ENCODE data around the gene ABCB4. TPM values are rescaled to one million over a fixed set of nuclear protein-coding genes. Genes with fewer than 3 reads are reported as not detected.

Gene ABCB4
- total RNA-seq, result 0.49 TPM
- polyA plus RNA-seq (ENCODE audit: insufficient read depth in 1 of 8, insufficient read length in 8 of 8, low replicate concordance in 1 of 8), result 1 to 10 TPM in 1 of 8 donors, under 1 TPM in 7; 0.20 to 1.7 (median 0.36) TPM
- long read RNA-seq, donor 1, result 0 reads
- long read RNA-seq, donor 2, result 0 reads
- long read RNA-seq, donor 3, result 0 reads
- long read RNA-seq, donor 4, result 0 reads
- long read RNA-seq, donor 5, result 0 reads
- long read RNA-seq, donor 6, result 0 reads
- long read RNA-seq, donor 7, result 0 reads
- long read RNA-seq, donor 8, result 0 reads
- long read RNA-seq, donor 9, result 0 reads
- long read RNA-seq, donor 10, result 0 reads
- long read RNA-seq, donor 11, result 0 reads

GRCh38 chr7:87475359-87476178 is at the start of gene ABCB4:
ABCB4 (minus strand) TSS chr7:87475680; CDS start chr7:87475465, 215 bp downstream.
- Histone ChIP-seq H3K9me3 (replicated peaks; ENCODE audit: control insufficient read depth, low read depth, low read length) (no peaks in the 10 kb centered on the region), H3K4me3 (ENCODE audit: low read length) (peak within 1 kb of the TSS; percentile 31), H3K27ac (ENCODE audit: low read length) (no peak within 1 kb of the TSS), H3K27me3 (ENCODE audit: control insufficient read depth, insufficient read depth, low read length) (peaks cover 12% of the 10 kb centered on the region), H3K36me3 (ENCODE audit: control insufficient read depth, insufficient read depth, low read length) (no peaks in the 10 kb centered on the region), H3K4me1 (ENCODE audit: control insufficient read depth, insufficient read depth, low read length) (peaks cover 5% of the 10 kb centered on the region)
- 2% methylated on average over 77 of the region's 80 CpGs for WGBS (ENCODE audit: insufficient coverage)
- peak; percentile 22 for DNase-seq

DNA sequence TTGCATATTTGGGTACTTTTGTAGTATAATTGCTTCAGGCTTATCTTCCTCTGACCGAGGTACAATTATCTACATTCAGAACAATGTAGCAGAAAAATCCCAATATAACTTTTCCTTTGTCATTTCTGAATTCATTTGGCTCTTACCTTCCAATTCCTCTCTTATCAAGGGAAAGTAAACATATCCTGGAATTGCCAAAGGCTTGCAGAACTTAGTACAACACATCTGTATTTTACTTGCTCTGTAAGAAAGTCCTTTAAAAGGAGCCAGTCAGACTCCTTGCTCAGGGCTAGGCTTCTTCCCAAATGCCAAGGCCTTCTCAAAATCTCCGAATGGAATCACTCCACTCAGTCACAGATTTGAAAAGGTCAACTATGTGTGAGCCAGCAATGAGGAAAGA is 43.3 kb upstream of the ABCB4 start:
- no peaks in the 10 kb centered on the region for H3K27me3 ChIP-seq (ENCODE audit: control insufficient read depth, insufficient read depth, low read length)
- no peaks in the 10 kb centered on the region for H3K9me3 ChIP-seq (replicated peaks; ENCODE audit: control insufficient read depth, low read depth, low read length)
- H3K27ac ChIP-seq (ENCODE audit: low read length), result no peak overlapping the region
- no peak for DNase-seq
- H3K4me3 ChIP-seq (ENCODE audit: low read length), result no peak overlapping the region
- WGBS (ENCODE audit: insufficient coverage), result 60% methylated on average over 1 of the region's 2 CpGs
- H3K36me3 ChIP-seq (ENCODE audit: control insufficient read depth, insufficient read depth, low read length), result no peaks in the 10 kb centered on the region
- no peaks in the 10 kb centered on the region for H3K4me1 ChIP-seq (ENCODE audit: control insufficient read depth, insufficient read depth, low read length)

DNA sequence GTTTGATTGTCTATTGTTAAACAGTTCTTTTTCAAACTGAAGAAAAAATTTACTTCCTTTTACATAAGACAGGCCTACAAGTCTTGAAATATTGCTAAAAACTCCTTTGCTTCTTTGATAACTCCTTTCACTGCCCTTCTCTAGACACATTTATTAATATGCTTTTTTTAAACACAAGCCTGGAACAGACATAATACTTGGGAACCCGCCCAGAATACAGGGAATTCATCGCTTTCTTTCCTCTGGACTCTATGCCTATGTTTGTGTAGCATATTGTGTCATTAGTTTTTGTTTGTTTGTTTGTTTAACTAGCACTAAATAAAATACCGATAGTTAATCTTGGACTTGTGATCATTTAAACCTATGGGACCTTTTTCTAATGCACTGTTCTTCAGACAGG is 42.4 kb upstream of the ABCB4 start:
- Histone ChIP-seq H3K9me3 (replicated peaks; ENCODE audit: control insufficient read depth, low read depth, low read length) (no peaks in the 10 kb centered on the region), H3K27ac (ENCODE audit: low read length) (no peak overlapping the region), H3K4me3 (ENCODE audit: low read length) (no peak overlapping the region), H3K4me1 (ENCODE audit: control insufficient read depth, insufficient read depth, low read length) (no peaks in the 10 kb centered on the region), H3K36me3 (ENCODE audit: control insufficient read depth, insufficient read depth, low read length) (no peaks in the 10 kb centered on the region), H3K27me3 (ENCODE audit: control insufficient read depth, insufficient read depth, low read length) (no peaks in the 10 kb centered on the region)
- no CpG with 5 or more reads among the region's 3 CpGs for WGBS (ENCODE audit: insufficient coverage)
- peak; percentile 61 for DNase-seq

DNA sequence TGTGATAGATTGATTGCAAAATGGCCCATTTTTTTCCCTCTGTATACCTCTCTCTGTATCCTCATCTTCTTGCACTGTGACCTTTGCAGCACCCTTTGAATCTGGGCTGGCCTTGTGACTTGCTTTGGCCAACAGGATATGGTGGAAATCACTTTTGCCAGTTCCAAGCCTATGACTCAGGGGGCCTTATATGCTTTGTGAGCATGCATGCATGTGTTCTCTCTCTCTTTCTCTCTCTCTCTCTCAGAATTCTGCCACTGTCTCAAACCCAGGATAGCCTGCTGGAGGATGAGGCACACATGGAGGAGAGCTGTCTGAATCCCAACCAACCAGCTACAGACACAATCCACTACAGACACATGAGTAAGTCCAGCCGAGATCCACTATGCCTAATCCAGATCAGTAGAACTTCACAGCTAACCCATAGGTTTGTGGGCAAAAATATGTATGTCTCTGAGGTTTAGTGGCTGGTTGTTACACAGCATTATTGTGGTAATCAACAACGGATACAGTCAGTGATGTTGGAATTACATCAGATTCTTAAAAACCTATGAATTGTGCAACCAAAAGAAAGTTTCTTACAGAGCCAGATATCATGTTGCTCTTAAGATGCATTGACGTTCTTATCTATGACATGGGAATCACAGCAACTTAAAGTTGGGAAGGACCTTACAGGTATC is 41.8 kb upstream of the ABCB4 start:
- no peak overlapping the region for H3K27ac ChIP-seq (ENCODE audit: low read length)
- no CpG with 5 or more reads among the region's 3 CpGs for WGBS (ENCODE audit: insufficient coverage)
- no peak overlapping the region for H3K4me3 ChIP-seq (ENCODE audit: low read length)
- H3K9me3 ChIP-seq (replicated peaks; ENCODE audit: control insufficient read depth, low read depth, low read length), result no peaks in the 10 kb centered on the region
- no peaks in the 10 kb centered on the region for H3K4me1 ChIP-seq (ENCODE audit: control insufficient read depth, insufficient read depth, low read length)
- no peak for DNase-seq
- H3K27me3 ChIP-seq (ENCODE audit: control insufficient read depth, insufficient read depth, low read length), result no peaks in the 10 kb centered on the region
- H3K36me3 ChIP-seq (ENCODE audit: control insufficient read depth, insufficient read depth, low read length), result no peaks in the 10 kb centered on the region

DNA sequence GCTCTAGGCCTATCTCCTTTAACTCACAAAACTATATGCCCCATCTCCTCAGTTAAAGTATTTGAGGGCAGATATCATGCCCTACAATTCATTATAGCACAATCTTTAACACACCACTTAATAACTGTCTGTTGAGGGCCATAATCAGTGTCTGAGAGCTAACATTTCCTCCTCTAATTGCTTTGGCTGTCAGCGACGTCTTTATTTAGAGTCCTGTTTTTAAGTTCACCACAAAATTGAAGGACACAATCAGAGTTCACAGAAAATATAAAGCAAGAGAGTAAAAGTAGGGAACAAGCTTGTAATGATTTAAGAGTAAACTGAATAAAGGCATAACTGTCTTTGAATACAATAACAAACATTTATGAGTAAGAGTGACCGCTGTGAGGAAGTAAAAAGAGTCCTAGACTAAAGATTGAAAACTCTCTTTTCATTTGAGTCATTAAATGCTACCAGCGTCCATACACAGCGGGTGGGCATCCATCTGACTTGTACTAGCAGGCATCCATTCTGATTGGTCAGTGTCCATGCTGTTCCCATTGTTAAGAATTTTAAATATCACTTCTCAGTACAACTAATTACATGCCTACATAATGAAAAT is 38.4 kb upstream of the ABCB4 start:
- H3K4me3 ChIP-seq (ENCODE audit: low read length), result no peak overlapping the region
- peaks cover 6% of the 10 kb centered on the region for H3K4me1 ChIP-seq (ENCODE audit: control insufficient read depth, insufficient read depth, low read length)
- 83% methylated on average over 2 of the region's 5 CpGs for WGBS (ENCODE audit: insufficient coverage)
- no peak for DNase-seq
- no peaks in the 10 kb centered on the region for H3K36me3 ChIP-seq (ENCODE audit: control insufficient read depth, insufficient read depth, low read length)
- H3K27ac ChIP-seq (ENCODE audit: low read length), result no peak overlapping the region
- no peaks in the 10 kb centered on the region for H3K27me3 ChIP-seq (ENCODE audit: control insufficient read depth, insufficient read depth, low read length)
- no peaks in the 10 kb centered on the region for H3K9me3 ChIP-seq (replicated peaks; ENCODE audit: control insufficient read depth, low read depth, low read length)

- H3K27me3 ChIP-seq (ENCODE audit: control insufficient read depth, insufficient read depth, low read length), result no peaks in the 10 kb centered on the region
- no peaks in the 10 kb centered on the region for H3K9me3 ChIP-seq (replicated peaks; ENCODE audit: control insufficient read depth, low read depth, low read length)
- no peak overlapping the region for H3K4me3 ChIP-seq (ENCODE audit: low read length)
- peaks cover 6% of the 10 kb centered on the region for H3K4me1 ChIP-seq (ENCODE audit: control insufficient read depth, insufficient read depth, low read length)
- H3K36me3 ChIP-seq (ENCODE audit: control insufficient read depth, insufficient read depth, low read length), result no peaks in the 10 kb centered on the region
- 7% methylated on average over 3 of the region's 4 CpGs for WGBS (ENCODE audit: insufficient coverage)
- no peak overlapping the region for H3K27ac ChIP-seq (ENCODE audit: low read length)
- peak; percentile 95 for DNase-seq
Observed at GRCh38 chr7:87512906-87513305, 37.4 kb upstream of the ABCB4 start.

GRCh38 chr7:87511510-87511909 is 36.0 kb upstream of the ABCB4 start:
- Histone ChIP-seq H3K4me1 (ENCODE audit: control insufficient read depth, insufficient read depth, low read length) (peaks cover 6% of the 10 kb centered on the region), H3K36me3 (ENCODE audit: control insufficient read depth, insufficient read depth, low read length) (no peaks in the 10 kb centered on the region), H3K27ac (ENCODE audit: low read length) (no peak overlapping the region), H3K9me3 (replicated peaks; ENCODE audit: control insufficient read depth, low read depth, low read length) (no peaks in the 10 kb centered on the region), H3K27me3 (ENCODE audit: control insufficient read depth, insufficient read depth, low read length) (no peaks in the 10 kb centered on the region), H3K4me3 (ENCODE audit: low read length) (no peak overlapping the region)
- no peak for DNase-seq
- no CpG with 5 or more reads among the region's 1 CpG for WGBS (ENCODE audit: insufficient coverage)

DNA sequence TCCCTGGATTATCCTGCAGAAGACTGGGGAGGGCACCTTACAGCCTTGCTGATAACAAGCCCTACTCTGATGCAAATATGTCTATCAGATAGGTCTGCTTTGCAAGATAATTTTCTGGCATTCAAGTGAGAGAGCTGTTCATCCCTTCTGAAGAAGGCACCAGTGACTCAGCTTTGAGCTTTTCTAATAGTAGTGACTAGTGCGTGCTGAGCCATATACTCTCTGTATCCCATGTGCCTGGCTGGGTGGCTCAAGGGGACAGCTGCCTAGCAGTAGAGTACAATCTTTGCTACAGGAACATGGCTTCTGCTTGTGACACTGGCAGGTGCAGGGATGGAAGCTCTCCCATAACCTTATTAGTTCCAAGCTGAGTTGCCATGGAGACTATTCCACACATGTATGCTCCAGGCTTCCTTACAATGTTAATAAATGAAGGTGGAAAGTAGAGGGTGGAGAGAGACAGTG is 35.0 kb upstream of the ABCB4 start:
- no peaks in the 10 kb centered on the region for H3K36me3 ChIP-seq (ENCODE audit: control insufficient read depth, insufficient read depth, low read length)
- no peak overlapping the region for H3K4me3 ChIP-seq (ENCODE audit: low read length)
- WGBS (ENCODE audit: insufficient coverage), result 20% methylated on average over 1 of the region's 1 CpG
- H3K4me1 ChIP-seq (ENCODE audit: control insufficient read depth, insufficient read depth, low read length), result peaks cover 6% of the 10 kb centered on the region
- DNase-seq, result peak; percentile 86
- no peaks in the 10 kb centered on the region for H3K27me3 ChIP-seq (ENCODE audit: control insufficient read depth, insufficient read depth, low read length)
- H3K27ac ChIP-seq (ENCODE audit: low read length), result no peak overlapping the region
- no peaks in the 10 kb centered on the region for H3K9me3 ChIP-seq (replicated peaks; ENCODE audit: control insufficient read depth, low read depth, low read length)

- no peak overlapping the region for H3K4me3 ChIP-seq (ENCODE audit: low read length)
- DNase-seq, result no peak
- no peak overlapping the region for H3K27ac ChIP-seq (ENCODE audit: low read length)
- no peaks in the 10 kb centered on the region for H3K36me3 ChIP-seq (ENCODE audit: control insufficient read depth, insufficient read depth, low read length)
- no peaks in the 10 kb centered on the region for H3K9me3 ChIP-seq (replicated peaks; ENCODE audit: control insufficient read depth, low read depth, low read length)
- no CpG with 5 or more reads among the region's 3 CpGs for WGBS (ENCODE audit: insufficient coverage)
- H3K27me3 ChIP-seq (ENCODE audit: control insufficient read depth, insufficient read depth, low read length), result no peaks in the 10 kb centered on the region
- H3K4me1 ChIP-seq (ENCODE audit: control insufficient read depth, insufficient read depth, low read length), result peaks cover 6% of the 10 kb centered on the region
Observed at GRCh38 chr7:87507446-87507845, 32.0 kb upstream of the ABCB4 start.

Data from muscle of leg (tissue), 16 donors.